Tibial artery (tissue), 4 donors: ENCODE results near the gene KCNJ16.

Source experiments
- DNase-seq, 2 donors: peaks; one replicate each; pipeline ENCODE4 v3.0.0-alpha.2; 2019
- H3K27ac ChIP-seq, 2 donors: fragments of 200-600 bp; sonication (generic) in 1 of 2; 1 replicate in 1 of 2; 2 replicates in 1 of 2; pipeline ENCODE4 v1.5.1; 2018 to 2019; ENCODE audit warnings: mild to moderate bottlenecking in 1 of 2
- H3K27me3 ChIP-seq, 2 donors: fragments of 200-600 bp; sonication (generic) in 1 of 2; one replicate each; pipeline versions ENCODE4 v1.5.1 to v1.6.0; 2016 to 2019
- H3K36me3 ChIP-seq, 3 donors: fragments of 200-600 bp; sonication (generic) in 2 of 3; one replicate each; pipeline ENCODE4 v1.5.1; 2016 to 2019; ENCODE audit warnings: mild to moderate bottlenecking in 2 of 3
- H3K4me1 ChIP-seq, 4 donors: fragments of 200-600 bp; sonication (generic) in 2 of 4; 1 replicate in 3 of 4; 2 replicates in 1 of 4; pipeline ENCODE4 v1.5.1; 2016 to 2019
- H3K4me3 ChIP-seq, 2 donors: fragments of 200-600 bp; sonication (generic) in 1 of 2; 1 replicate in 1 of 2; 2 replicates in 1 of 2; pipeline ENCODE4 v1.5.1; 2018 to 2019; ENCODE audit warnings: mild to moderate bottlenecking in 2 of 2
- H3K9me3 ChIP-seq, 3 donors: fragments of 200-600 bp; sonication (generic) in 1 of 3; one replicate each; pipeline ENCODE4 v1.5.1; 2016 to 2019
- CTCF ChIP-seq, 2 experiments: fragments of 200-600 bp in 1 of 2; fragments of 450-650 bp in 1 of 2; IDR thresholded peaks; one replicate each; pipeline ENCODE4 v1.5.1; 2017 to 2019; ENCODE audit warnings: antibody characterized with exemption in 2 of 2, mild to moderate bottlenecking in 1 of 2, moderate library complexity in 1 of 2
- intact Hi-C: fragments of 100-400 bp; cut with DNase I; formaldehyde crosslinking; loops from one replicate; pipeline ENCODE4 v1.15.0; 2023; ENCODE audit warnings: low total_unique reads

The KCNJ16 gene

GRCh38 chr17:70172449-70172848 is 97.4 kb downstream of the KCNJ16 start:
- no peak overlapping the region for H3K4me3 ChIP-seq
- H3K9me3 ChIP-seq = no peaks in the 10 kb centered on the region
- H3K36me3 ChIP-seq = peaks cover 0 to 6% (median 0%) of the 10 kb centered on the region in 3 donors
- H3K4me1 ChIP-seq = peaks cover 0 to 24% (median 13%) of the 10 kb centered on the region in 4 donors
- no peak for TF ChIP-seq CTCF (IDR thresholded peaks at IDR 0.05)
- H3K27ac ChIP-seq = no peak overlapping the region
- no peak for DNase-seq
- intact Hi-C loops = no loop called here
- peaks cover 0 to 21% of the 10 kb centered on the region in 2 donors for H3K27me3 ChIP-seq

- no peak for DNase-seq
- peaks cover 0 to 21% of the 10 kb centered on the region in 2 donors for H3K27me3 ChIP-seq
- intact Hi-C loops = no loop called here
- peaks cover 0 to 23% (median 13%) of the 10 kb centered on the region in 4 donors for H3K4me1 ChIP-seq
- TF ChIP-seq CTCF (IDR thresholded peaks at IDR 0.05) = no peak
- H3K36me3 ChIP-seq = peaks cover 0 to 6% (median 0%) of the 10 kb centered on the region in 3 donors
- no peaks in the 10 kb centered on the region for H3K9me3 ChIP-seq
- H3K4me3 ChIP-seq = no peak overlapping the region
- no peak overlapping the region for H3K27ac ChIP-seq
Measured at GRCh38 chr17:70172923-70173322, 97.9 kb downstream of the KCNJ16 start.

- H3K27ac ChIP-seq = no peak overlapping the region
- H3K27me3 ChIP-seq = peaks cover 0 to 21% of the 10 kb centered on the region in 2 donors
- TF ChIP-seq CTCF (IDR thresholded peaks at IDR 0.05) = no peak
- DNase-seq = no peak
- H3K9me3 ChIP-seq = no peaks in the 10 kb centered on the region
- H3K4me1 ChIP-seq = peaks cover 0 to 19% (median 11%) of the 10 kb centered on the region in 4 donors
- H3K4me3 ChIP-seq = no peak overlapping the region
- intact Hi-C loops = no loop called here
- H3K36me3 ChIP-seq = peaks cover 0 to 6% (median 0%) of the 10 kb centered on the region in 3 donors
Measured at GRCh38 chr17:70173681-70174080, 98.7 kb downstream of the KCNJ16 start.

GRCh38 chr17:70181376-70181775 is 106.4 kb downstream of the KCNJ16 start:
- intact Hi-C loops = no loop called here
- Histone ChIP-seq H3K4me1 (no peaks in the 10 kb centered on the region), H3K27ac (no peak overlapping the region), H3K9me3 (no peaks in the 10 kb centered on the region), H3K27me3 (no peaks in the 10 kb centered on the region), H3K4me3 (no peak overlapping the region), H3K36me3 (no peaks in the 10 kb centered on the region)
- TF ChIP-seq CTCF (IDR thresholded peaks at IDR 0.05) = no peak
- DNase-seq = no peak

- intact Hi-C loops = no loop called here
- Histone ChIP-seq H3K36me3 (no peaks in the 10 kb centered on the region), H3K4me3 (no peak overlapping the region), H3K27ac (no peak overlapping the region), H3K27me3 (no peaks in the 10 kb centered on the region), H3K9me3 (no peaks in the 10 kb centered on the region), H3K4me1 (no peaks in the 10 kb centered on the region)
- no peak for TF ChIP-seq CTCF (IDR thresholded peaks at IDR 0.05)
- no peak for DNase-seq
Measured at GRCh38 chr17:70181866-70182265, 106.8 kb downstream of the KCNJ16 start.

GRCh38 chr17:70183508-70183907 is 108.5 kb downstream of the KCNJ16 start:
- H3K9me3 ChIP-seq = no peaks in the 10 kb centered on the region
- H3K27me3 ChIP-seq = no peaks in the 10 kb centered on the region
- DNase-seq = no peak
- no peak for TF ChIP-seq CTCF (IDR thresholded peaks at IDR 0.05)
- H3K36me3 ChIP-seq = no peaks in the 10 kb centered on the region
- H3K27ac ChIP-seq = no peak overlapping the region
- H3K4me1 ChIP-seq = no peaks in the 10 kb centered on the region
- intact Hi-C loops = no loop called here
- H3K4me3 ChIP-seq = no peak overlapping the region
